Endodermal cell (in vitro differentiated cells): ENCODE measurements around the gene ACTR1B. TPM values are rescaled to one million over a fixed set of nuclear protein-coding genes. Genes with fewer than 3 reads are reported as not detected.
"Not testable (repeated sequence)": the region's sequence is repeated elsewhere in the genome, so short reads cannot be mapped to it uniquely, and the experiment has no call there.

ENCODE experiments used
- DNase-seq: peaks from one replicate; pipeline ENCODE4 v3.0.0-alpha.2; 2017
- H3K27ac ChIP-seq: 2 replicates; pipeline ENCODE4 v1.5.1; 2013; ENCODE audit warnings: mild to moderate bottlenecking, low read depth, low read length, moderate library complexity
- H3K27me3 ChIP-seq: 2 replicates; pipeline ENCODE4 v1.6.1; 2013; ENCODE audit warnings: mild to moderate bottlenecking, low read length, moderate library complexity; ENCODE audit not compliant: insufficient read depth, control insufficient read depth, poor library complexity, severe bottlenecking
- H3K36me3 ChIP-seq: 2 replicates; pipeline ENCODE4 v1.7.0; 2013; ENCODE audit warnings: mild to moderate bottlenecking, low read length, moderate library complexity; ENCODE audit not compliant: control insufficient read depth, insufficient read depth
- H3K4me1 ChIP-seq: one replicate; pipeline ENCODE4 v1.7.0; 2013; ENCODE audit warnings: low read length; ENCODE audit not compliant: control insufficient read depth, insufficient read depth
- H3K4me3 ChIP-seq: 2 replicates; pipeline ENCODE4 v1.5.1; 2013; ENCODE audit warnings: mild to moderate bottlenecking, low read length, moderate library complexity
- H3K9ac ChIP-seq: 2 replicates; pipeline ENCODE4 v1.6.1; 2013; ENCODE audit warnings: mild to moderate bottlenecking, low read length, moderate library complexity; ENCODE audit not compliant: poor library complexity, severe bottlenecking; ENCODE audit errors: extremely low read depth
- H3K9me3 ChIP-seq: 2 replicates; pipeline ENCODE4 v1.6.1; 2013; ENCODE audit warnings: mild to moderate bottlenecking, low read length, moderate library complexity; ENCODE audit not compliant: control insufficient read depth
- H3K27ac Mint-ChIP-seq: 2 replicates; pipeline ENCODE4 v1.8.0; 2020; ENCODE audit warnings: mixed read lengths
- H3K27me3 Mint-ChIP-seq: 2 replicates; pipeline ENCODE4 v1.8.0; 2021; ENCODE audit warnings: mild to moderate bottlenecking, mixed read lengths; ENCODE audit not compliant: insufficient read depth
- H3K36me3 Mint-ChIP-seq: 2 replicates; pipeline ENCODE4 v1.8.0; 2020; ENCODE audit warnings: low read depth, mixed read lengths
- H3K4me1 Mint-ChIP-seq: 2 replicates; pipeline ENCODE4 v1.8.0; 2020; ENCODE audit warnings: mixed read lengths
- H3K4me3 Mint-ChIP-seq: 2 replicates; pipeline ENCODE4 v1.8.0; 2020; ENCODE audit warnings: mild to moderate bottlenecking, moderate library complexity, mixed read lengths
- H3K9me3 Mint-ChIP-seq: 2 replicates; pipeline ENCODE4 v1.8.0; 2020; ENCODE audit warnings: mild to moderate bottlenecking, mixed read lengths
- WGBS, 2 experiments: methylation state at CpG; one replicate each; pipeline versions ENCODE4 v1.1.5 to v1.1.7; 2013; ENCODE audit warnings: missing lambda C conversion rate in 2 of 2, mixed read lengths in 1 of 2; ENCODE audit not compliant: insufficient coverage in 1 of 2, insufficient read length in 1 of 2; 5-methylcytosine and 5-hydroxymethylcytosine counted together
- total RNA-seq, 2 donors: library from RNA; stranded (reverse); fragmentation: NEBNext Ultra II Directional in 1 of 2; extraction: Animal tissue kit (Norgen Biotek cat#: 25700) in 1 of 2; gene quantifications; 2 replicates in 1 of 2; 3 replicates in 1 of 2; pipeline ENCODE4 v1.2.1, GENCODE V29; 2021
- TF ChIP-seq, protein P1 (sequence below): fragments of 200-600 bp; sonication (generic); conservative IDR thresholded peaks from 2 replicates; pipeline ENCODE4 v1.5.0; 2021; ENCODE audit warnings: antibody characterized with exemption, mild to moderate bottlenecking

Gene ACTR1B
- total RNA-seq, 2 donors from 2014 or later, result 71.8 to 75.0 TPM

- H3K4me3 Mint-ChIP-seq, result no peak overlapping the region
- H3K27me3 Mint-ChIP-seq, result no peaks in the 10 kb centered on the region
- Histone ChIP-seq H3K9ac (no peak overlapping the region), H3K4me1 (peaks cover 6% of the 10 kb centered on the region), H3K9me3 (no peaks in the 10 kb centered on the region), H3K27me3 (no peaks in the 10 kb centered on the region), H3K27ac (no peak overlapping the region), H3K36me3 (no peaks in the 10 kb centered on the region), H3K4me3 (no peak overlapping the region)
- H3K9me3 Mint-ChIP-seq, result peaks cover 16% of the 10 kb centered on the region
- TF ChIP-seq, protein P1, sequence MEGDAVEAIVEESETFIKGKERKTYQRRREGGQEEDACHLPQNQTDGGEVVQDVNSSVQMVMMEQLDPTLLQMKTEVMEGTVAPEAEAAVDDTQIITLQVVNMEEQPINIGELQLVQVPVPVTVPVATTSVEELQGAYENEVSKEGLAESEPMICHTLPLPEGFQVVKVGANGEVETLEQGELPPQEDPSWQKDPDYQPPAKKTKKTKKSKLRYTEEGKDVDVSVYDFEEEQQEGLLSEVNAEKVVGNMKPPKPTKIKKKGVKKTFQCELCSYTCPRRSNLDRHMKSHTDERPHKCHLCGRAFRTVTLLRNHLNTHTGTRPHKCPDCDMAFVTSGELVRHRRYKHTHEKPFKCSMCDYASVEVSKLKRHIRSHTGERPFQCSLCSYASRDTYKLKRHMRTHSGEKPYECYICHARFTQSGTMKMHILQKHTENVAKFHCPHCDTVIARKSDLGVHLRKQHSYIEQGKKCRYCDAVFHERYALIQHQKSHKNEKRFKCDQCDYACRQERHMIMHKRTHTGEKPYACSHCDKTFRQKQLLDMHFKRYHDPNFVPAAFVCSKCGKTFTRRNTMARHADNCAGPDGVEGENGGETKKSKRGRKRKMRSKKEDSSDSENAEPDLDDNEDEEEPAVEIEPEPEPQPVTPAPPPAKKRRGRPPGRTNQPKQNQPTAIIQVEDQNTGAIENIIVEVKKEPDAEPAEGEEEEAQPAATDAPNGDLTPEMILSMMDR, result no peak
- 64 to 70% methylated on average over 5 of the region's 5 CpGs for WGBS, 2 experiments
- H3K36me3 Mint-ChIP-seq, result peaks cover 14% of the 10 kb centered on the region
- no peak overlapping the region for H3K27ac Mint-ChIP-seq
- H3K4me1 Mint-ChIP-seq, result peaks cover 11% of the 10 kb centered on the region
- DNase-seq, result no peak
These were observed 11.7 kb upstream of the ACTR1B start for GRCh38 chr2:97675430-97676113.

- Histone ChIP-seq H3K9me3 (no peaks in the 10 kb centered on the region), H3K36me3 (no peaks in the 10 kb centered on the region), H3K9ac (no peak overlapping the region), H3K27me3 (no peaks in the 10 kb centered on the region), H3K4me1 (peaks cover 6% of the 10 kb centered on the region), H3K4me3 (no peak overlapping the region), H3K27ac (no peak overlapping the region)
- WGBS, 2 experiments, result 96 to 97% methylated on average over 4 to 8 of the region's 8 CpGs
- no peak overlapping the region for H3K4me3 Mint-ChIP-seq
- H3K27me3 Mint-ChIP-seq, result no peaks in the 10 kb centered on the region
- peaks cover 8% of the 10 kb centered on the region for H3K9me3 Mint-ChIP-seq
- H3K4me1 Mint-ChIP-seq, result peaks cover 11% of the 10 kb centered on the region
- no peak for DNase-seq
- H3K36me3 Mint-ChIP-seq, result peaks cover 14% of the 10 kb centered on the region
- H3K27ac Mint-ChIP-seq, result no peak overlapping the region
- TF ChIP-seq, protein P1, result no peak
These were observed 10.1 kb upstream of the ACTR1B start for GRCh38 chr2:97673915-97674283.

- 91 to 100% methylated on average over 5 to 9 of the region's 9 CpGs for WGBS, 2 experiments
- H3K27ac Mint-ChIP-seq, result no peak overlapping the region
These were observed 9.5 kb upstream of the ACTR1B start for GRCh38 chr2:97673182-97673914.

GRCh38 chr2:97672606-97673140, 8.8 kb upstream of the ACTR1B start:
- not testable (repeated sequence) for H3K4me3 ChIP-seq, H3K27me3 Mint-ChIP-seq, H3K9me3 Mint-ChIP-seq, H3K9me3 ChIP-seq, H3K27me3 ChIP-seq, H3K27ac Mint-ChIP-seq, H3K4me1 ChIP-seq, DNase-seq, H3K4me3 Mint-ChIP-seq, H3K27ac ChIP-seq, H3K9ac ChIP-seq, H3K36me3 ChIP-seq
- 90 to 92% methylated on average over 3 to 5 of the region's 6 CpGs for WGBS, 2 experiments
- Mint-ChIP-seq H3K36me3 (peaks cover 13% of the 10 kb centered on the region), H3K4me1 (peaks cover 11% of the 10 kb centered on the region)

More at GRCh38 chr2:97673182-97673914, 9.5 kb upstream of the ACTR1B start:
- Mint-ChIP-seq H3K4me3 (no peak overlapping the region), H3K27me3 (no peaks in the 10 kb centered on the region), H3K4me1 (peaks cover 11% of the 10 kb centered on the region), H3K9me3 (peaks cover 7% of the 10 kb centered on the region), H3K36me3 (peaks cover 13% of the 10 kb centered on the region)
- H3K4me1 ChIP-seq, result peaks cover 6% of the 10 kb centered on the region
- H3K36me3 ChIP-seq, result no peaks in the 10 kb centered on the region
- H3K9ac ChIP-seq, result no peak overlapping the region
- no peak for DNase-seq
- H3K27me3 ChIP-seq, result no peaks in the 10 kb centered on the region
- no peak overlapping the region for H3K27ac ChIP-seq
- TF ChIP-seq, protein P1, result no peak
- no peaks in the 10 kb centered on the region for H3K9me3 ChIP-seq
- H3K4me3 ChIP-seq, result no peak overlapping the region
